Middle frontal gyrus (tissue), 1 donor: ENCODE measurements around the gene GLO1.
A peak's percentile ranks its signal among the peaks of the same experiment; 100 is the strongest.

Experiments used
- DNase-seq: peaks from one replicate; pipeline ENCODE4 v3.0.0-alpha.2; 2015; ENCODE audit warnings: low spot score; ENCODE audit errors: extremely low spot score

Gene GLO1

DNA sequence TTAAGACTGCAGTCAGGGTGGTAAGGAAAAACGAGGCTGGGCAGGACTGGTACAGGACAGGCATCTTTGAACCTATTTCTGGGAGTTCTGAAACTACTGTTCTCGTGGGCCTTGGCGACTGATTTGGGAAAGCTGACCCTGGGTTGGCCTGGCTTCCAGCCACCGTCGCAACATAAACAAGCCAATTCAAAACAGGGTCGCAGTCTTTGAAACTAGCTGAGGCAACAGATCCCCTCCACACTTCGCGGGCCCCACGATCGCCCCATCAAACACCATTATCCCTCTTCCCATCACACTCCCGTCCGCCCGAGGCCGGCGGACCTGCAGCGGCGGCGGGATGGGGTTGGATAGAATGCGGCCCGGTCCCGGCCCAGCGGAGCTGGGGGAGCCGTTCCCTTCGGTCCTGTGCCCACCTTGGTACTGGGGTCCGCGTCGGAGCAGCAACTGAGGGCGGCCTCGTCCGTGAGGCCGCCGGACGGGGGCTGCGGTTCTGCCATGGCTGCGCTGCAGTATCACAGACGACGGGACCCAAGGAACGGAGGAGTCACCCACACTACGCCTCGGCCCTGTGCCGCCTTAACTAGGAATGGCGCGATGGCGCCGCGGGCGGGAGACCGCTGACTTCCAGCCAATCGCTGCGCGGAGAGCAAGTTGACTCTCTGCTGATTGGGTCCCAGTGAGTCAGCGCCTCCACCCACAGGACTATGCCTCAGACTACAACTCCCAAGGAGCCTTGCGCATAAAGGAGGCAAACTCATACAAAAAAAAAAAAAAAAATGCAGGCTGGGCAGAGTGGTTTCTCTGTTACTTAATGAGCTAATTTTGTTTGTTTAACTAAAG is at the start of gene GLO1:
GLO1 (minus strand) TSS at position 588 of the 840 bp plus-strand sequence; CDS start at position 497, 91 bp downstream.
- DNase-seq = peak; percentile 98

DNA sequence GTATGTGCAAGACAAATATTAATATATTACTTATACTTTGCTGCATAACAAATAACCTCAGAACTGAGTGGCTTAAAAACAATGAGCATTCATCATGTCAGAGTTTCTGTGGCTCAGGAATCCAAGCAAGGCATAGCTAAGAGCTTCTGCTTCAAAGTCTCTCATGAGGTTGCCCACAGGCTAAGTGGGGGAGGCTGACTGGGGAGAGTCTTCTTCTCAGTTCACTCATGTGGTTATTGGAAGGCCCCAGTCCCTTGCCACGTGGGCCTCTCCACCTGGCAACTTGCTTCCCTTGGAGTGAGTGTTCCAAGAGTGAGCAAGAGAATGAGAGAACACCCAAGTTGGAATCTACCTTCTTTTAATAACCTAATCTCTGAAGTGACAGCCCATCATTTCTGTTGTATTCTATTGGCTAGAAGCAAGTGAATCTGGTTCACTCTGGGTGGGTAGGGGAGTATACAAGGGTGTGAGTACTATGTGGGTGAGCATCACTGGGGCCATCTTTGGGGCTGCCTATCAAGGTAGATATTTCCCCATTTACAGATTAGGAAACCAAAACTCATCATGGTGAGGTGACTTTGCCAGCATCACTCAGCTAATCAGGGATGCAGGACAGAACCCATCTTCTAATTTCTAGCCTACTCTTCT is 48.1 kb upstream of the GLO1 start:
- DNase-seq = no peak

GRCh38 chr6:38749473-38749872 is 46.5 kb upstream of the GLO1 start:
- DNase-seq = no peak

- DNase-seq = no peak
Measured at GRCh38 chr6:38739532-38739931, 36.6 kb upstream of the GLO1 start.

DNA sequence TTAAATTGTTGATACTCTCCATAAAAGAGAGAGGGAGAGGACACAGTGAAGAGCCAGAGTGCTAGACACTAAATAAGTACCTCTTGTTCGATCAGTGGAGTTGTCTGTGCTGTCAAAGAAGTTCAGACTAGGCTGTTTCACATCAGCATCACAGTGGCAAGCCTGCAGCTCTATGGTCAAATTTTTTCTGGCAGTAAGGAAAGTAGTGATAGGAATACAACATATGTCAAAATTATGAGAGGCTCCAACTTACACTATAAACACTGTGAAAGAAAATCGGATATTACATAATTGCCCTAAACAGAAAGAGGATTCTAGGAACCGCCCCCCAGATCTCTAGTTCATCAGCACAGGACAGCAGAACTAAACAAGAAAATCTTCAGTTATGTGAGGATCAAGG is 35.3 kb upstream of the GLO1 start:
- no peak for DNase-seq

GRCh38 chr6:38736951-38737350 is 34.0 kb upstream of the GLO1 start:
- DNase-seq = no peak

GRCh38 chr6:38730140-38730862 is 27.4 kb upstream of the GLO1 start:
- DNase-seq = no peak

- no peak for DNase-seq
Measured at GRCh38 chr6:38728203-38728602, 25.3 kb upstream of the GLO1 start.

- DNase-seq = no peak
Measured at GRCh38 chr6:38725414-38726183, 22.7 kb upstream of the GLO1 start.

GRCh38 chr6:38724343-38724742 is 21.4 kb upstream of the GLO1 start:
- DNase-seq = no peak

GRCh38 chr6:38723783-38724182 is 20.8 kb upstream of the GLO1 start:
- DNase-seq = no peak

DNA sequence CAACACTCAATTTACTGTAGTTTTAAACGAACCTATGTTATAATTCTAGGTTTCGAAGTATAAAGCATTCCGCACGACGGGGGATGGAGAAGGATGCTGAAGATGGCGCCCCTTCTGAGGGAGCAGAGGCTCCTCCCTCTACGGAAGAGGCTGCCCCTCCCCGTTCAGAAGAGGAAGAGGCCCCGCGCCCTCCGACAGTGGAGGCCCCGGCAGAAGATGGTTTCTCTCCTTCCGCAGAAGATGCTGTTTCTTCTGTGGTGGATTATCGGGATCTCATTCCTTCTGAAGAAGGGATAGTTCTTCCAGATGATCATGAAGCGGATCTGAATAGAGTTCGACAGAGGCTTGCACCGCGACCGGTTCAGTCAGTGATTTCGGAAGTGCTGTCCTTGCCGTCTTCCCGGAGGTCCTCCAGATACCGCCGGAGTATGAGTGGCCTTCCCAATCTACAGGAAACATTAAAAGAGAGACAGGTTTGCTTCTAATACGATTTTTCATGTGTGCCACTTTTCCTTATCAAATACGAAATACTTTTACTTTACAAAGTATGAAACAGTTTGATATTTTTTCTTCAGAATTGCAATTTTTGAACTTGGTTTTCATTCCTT is 19.9 kb upstream of the GLO1 start:
- no peak for DNase-seq

DNA sequence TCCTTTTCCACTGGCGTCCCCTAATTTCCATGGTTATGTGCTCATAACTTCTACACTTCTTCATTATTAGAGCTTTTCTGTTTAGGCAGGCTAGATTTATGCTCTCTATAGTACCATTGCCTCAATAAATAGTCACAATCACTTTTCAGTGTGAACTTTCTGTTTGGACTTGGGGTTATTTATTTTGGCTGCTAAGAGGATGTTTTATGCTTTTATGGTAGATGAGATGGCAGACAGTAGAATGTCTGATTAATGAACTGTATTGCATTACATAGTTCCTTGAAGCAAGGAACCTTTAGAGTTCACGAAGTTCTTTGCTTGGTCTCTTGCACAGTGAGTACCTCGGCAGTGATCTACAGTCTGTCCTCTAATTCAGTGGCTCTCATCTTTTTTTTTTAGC is 19.1 kb upstream of the GLO1 start:
- no peak for DNase-seq

DNA sequence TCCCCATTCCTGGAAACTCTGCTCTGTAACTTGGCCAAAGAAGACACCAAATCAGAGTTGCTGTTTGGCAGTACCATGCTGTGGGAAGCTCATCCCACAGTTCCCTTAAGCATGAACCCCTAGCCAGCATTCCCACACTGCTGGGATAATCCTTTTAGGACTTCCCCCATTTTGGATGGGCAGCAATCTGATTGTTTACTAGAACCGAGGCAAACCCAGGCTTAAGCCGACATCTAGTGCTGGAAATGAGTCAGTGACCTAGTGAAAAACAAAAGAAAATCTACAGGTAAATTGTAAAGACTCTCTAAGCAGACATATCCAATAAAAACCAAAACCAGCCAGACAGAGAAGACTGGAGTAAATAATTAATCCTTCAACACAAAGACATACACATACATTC is 17.4 kb upstream of the GLO1 start:
- DNase-seq = no peak

DNA sequence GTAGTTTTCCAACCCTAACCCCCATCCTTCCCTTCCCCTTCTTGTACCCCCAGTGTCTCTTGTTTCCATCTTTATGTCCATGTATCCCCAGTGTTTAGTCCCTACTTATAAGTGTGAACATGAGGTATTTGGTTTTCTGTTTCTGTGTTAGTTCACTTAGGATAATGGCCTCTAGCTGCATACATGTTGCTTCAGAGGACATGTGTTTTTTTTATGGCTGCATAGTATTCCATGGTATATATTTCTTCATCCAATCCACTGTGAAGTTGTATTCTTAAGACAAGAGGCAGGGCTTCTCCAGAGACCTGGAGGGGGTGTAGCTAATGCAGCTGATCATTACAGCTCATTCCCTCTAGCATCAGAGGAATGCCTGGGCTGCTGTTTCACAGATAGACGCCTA is 16.4 kb upstream of the GLO1 start:
- DNase-seq = no peak

GRCh38 chr6:38716825-38717224 is 13.9 kb upstream of the GLO1 start:
- no peak for DNase-seq

GRCh38 chr6:38715016-38715689 is 12.2 kb upstream of the GLO1 start, which contains the start of gene DNAH8:
DNAH8 (plus strand) TSS chr6:38715311; CDS start chr6:38722810, 7,499 bp downstream.
- no peak for DNase-seq

GRCh38 chr6:38714239-38715015 is 11.5 kb upstream of the GLO1 start:
- no peak for DNase-seq

GRCh38 chr6:38713812-38714211 is 10.9 kb upstream of the GLO1 start:
- no peak for DNase-seq

GRCh38 chr6:38708496-38708895 is 5.6 kb upstream of the GLO1 start:
- DNase-seq = no peak
